ENCODE data around the gene C1QTNF5. TPM values are rescaled to one million over a fixed set of nuclear protein-coding genes. Genes with fewer than 3 reads are reported as not detected.

C1QTNF5 gene
- total and polyA plus RNA-seq, 2 of the 8 experiments (the other 6 are each of a cell fraction or from before 2014, with no cell fraction given): 2.2 to 2.7 TPM

- no peaks in the 10 kb centered on the region for H3K23me2 ChIP-seq (ENCODE audit: low read depth, low read length)
- H2BK120ac ChIP-seq (replicated peaks; ENCODE audit: low read depth, low read length): no peak overlapping the region
- H3K18ac ChIP-seq (ENCODE audit: extremely low read depth, low read length): no peak overlapping the region
- no peaks in the 10 kb centered on the region for H3K9me3 ChIP-seq (ENCODE audit: insufficient read depth in 2 of 2, low read depth in 1 of 2, low read length in 1 of 2)
- POLR2A ChIA-PET (ENCODE audit: partially characterized antibody): interaction anchor here (0.6 to 5.6 kb wide), 10 partner anchors 9 to 289 kb away, joined by 3 to 44 read pairs (median 3); partner anchors contain the start of genes HMBS and MCAM
- H4K8ac ChIP-seq (ENCODE audit: extremely low read depth, insufficient read depth, low read length): 0 out of 2 replicates have a peak overlapping the region, but pooled peaks have one; percentile 22
- no peak overlapping the region for H2AK5ac ChIP-seq (ENCODE audit: low read depth, low read length)
- peaks cover 4 to 6% of the 10 kb centered on the region in 2 experiments for H4K20me1 ChIP-seq (replicated peaks in 1 of 2; ENCODE audit: control insufficient read depth in 1 of 2, insufficient read depth in 2 of 2, low read length in 2 of 2)
- H2BK5ac ChIP-seq (ENCODE audit: low read depth, low read length): no peak overlapping the region
- WGBS, 2 experiments (ENCODE audit: extremely low coverage in 1 of 2, insufficient coverage in 1 of 2, insufficient read length in 1 of 2, insufficient replicate concordance in 2 of 2, low coverage in 1 of 2, low lambda C conversion rate in 2 of 2, missing lambda C conversion rate in 1 of 2): 92% methylated on average over 5 of the region's 5 CpGs; no CpG with 5 or more reads in 1 of the 2 experiments
- H3K36me3 ChIP-seq (ENCODE audit: control insufficient read depth in 2 of 4, insufficient read depth in 4 of 4, low read length in 3 of 4): peaks cover 5 to 38% (median 16%) of the 10 kb centered on the region in 4 experiments; a peak in 7 of 8 replicates
- no peak overlapping the region for H2BK20ac ChIP-seq (ENCODE audit: low read length)
- H3K56ac ChIP-seq (replicated peaks; ENCODE audit: insufficient read length, low read depth, low read length): no peak overlapping the region
- H3K4ac ChIP-seq (replicated peaks; ENCODE audit: insufficient read length, low read depth, low read length): no peak overlapping the region
- no peak overlapping the region for H3K14ac ChIP-seq (ENCODE audit: insufficient read length)
- H3K4me3 ChIP-seq (ENCODE audit: extremely low read depth in 1 of 4, insufficient read depth in 2 of 4, low read depth in 3 of 4, low read length in 4 of 4): no peak overlapping the region
- no peak overlapping the region for H3K9ac ChIP-seq (replicated peaks in 1 of 4; ENCODE audit: extremely low read depth in 1 of 4, low read depth in 3 of 4, low read length in 3 of 4)
- CTCF ChIA-PET (ENCODE audit: partially characterized antibody): interaction anchor here (0.6 to 13.8 kb wide), 16 partner anchors 7 to 224 kb away, joined by 3 to 174 read pairs (median 5); no protein-coding TSS in a partner anchor
- H3K79me2 ChIP-seq (ENCODE audit: control insufficient read depth in 1 of 2, insufficient read depth in 2 of 2, low read length in 2 of 2): no peaks in the 10 kb centered on the region
- DNase-seq (ENCODE audit: low read depth in 1 of 2, low spot score in 2 of 2): no peak
- no peaks in the 10 kb centered on the region for H3K4me1 ChIP-seq (replicated peaks in 1 of 4; ENCODE audit: control insufficient read depth in 3 of 4, insufficient read depth in 4 of 4, low read length in 3 of 4)
- no peak overlapping the region for H3K4me2 ChIP-seq (ENCODE audit: insufficient read depth in 1 of 2, low read depth in 2 of 2, low read length in 2 of 2)
- no peak overlapping the region for H2BK12ac ChIP-seq (ENCODE audit: low read depth, low read length)
- no peak overlapping the region for H3K23ac ChIP-seq (ENCODE audit: insufficient read length)
- H4K91ac ChIP-seq (replicated peaks; ENCODE audit: insufficient read length, low read length): no peak overlapping the region
- H2AFZ ChIP-seq (ENCODE audit: low read length): no peak overlapping the region
- H3K27me3 ChIP-seq (replicated peaks in 1 of 4; ENCODE audit: control insufficient read depth in 3 of 4, extremely low read depth in 1 of 4, insufficient read depth in 3 of 4, low read length in 3 of 4): no peaks in the 10 kb centered on the region
- no peak overlapping the region for H3K27ac ChIP-seq (ENCODE audit: low read depth, low read length)
- H2BK15ac ChIP-seq (ENCODE audit: low read length): no peak overlapping the region
- H3K79me1 ChIP-seq (ENCODE audit: low read depth, low read length): no peaks in the 10 kb centered on the region
- no peak for FAIRE-seq
- no peak overlapping the region for H4K5ac ChIP-seq (ENCODE audit: insufficient read length, low read depth, low read length)
- TF ChIP-seq KDM4A (IDR thresholded peaks at IDR 0.05; ENCODE audit: low read depth, low read length, severe bottlenecking) (no peak), CTBP2 (IDR thresholded peaks at IDR 0.05; ENCODE audit: borderline replicate concordance, insufficient read depth, insufficient read length, low read length) (no peak), RNF2 (IDR thresholded peaks at IDR 0.05; ENCODE audit: borderline replicate concordance, low read depth, low read length, missing control alignments, poor library complexity, severe bottlenecking) (no peak), SIX5 (IDR thresholded peaks at IDR 0.05; ENCODE audit: low read depth, low read length) (no peak), TAF7 (optimal IDR thresholded peaks at IDR 0.05; ENCODE audit: borderline replicate concordance, low read depth, low read length) (no peak), HDAC6 (IDR thresholded peaks at IDR 0.05; ENCODE audit: low read depth, low read length) (no peak), TAF1 (IDR thresholded peaks at IDR 0.05; ENCODE audit: low read depth, low read length) (no peak), BRCA1 (IDR thresholded peaks at IDR 0.05; ENCODE audit: low read depth, low read length) (no peak), TCF12 (IDR thresholded peaks at IDR 0.05; ENCODE audit: low read depth, low read length) (no peak), RAD21 (IDR thresholded peaks at IDR 0.05 in 1 of 2, conservative IDR thresholded peaks at IDR 0.05 in 1 of 2; ENCODE audit: low read depth in 2 of 2, low read length in 2 of 2) (no peak), EP300 (IDR thresholded peaks at IDR 0.05; ENCODE audit: borderline replicate concordance in 1 of 2, low read depth in 2 of 2, low read length in 2 of 2) (no peak), GTF2F1 (IDR thresholded peaks at IDR 0.05; ENCODE audit: borderline replicate concordance, low read depth, low read length) (no peak), GABPA (IDR thresholded peaks at IDR 0.05; ENCODE audit: borderline replicate concordance, insufficient read depth, low read length) (no peak)
Observed at GRCh38 chr11:119307974-119308373, 32.7 kb downstream of the C1QTNF5 start.

Measured in H1 (cell line).